T1000 (cell line): Measurements from ENCODE around the gene TYW1.
"Not testable (repeated sequence)": the region's sequence is repeated elsewhere in the genome, so short reads cannot be mapped to it uniquely, and the experiment has no call there.

Source experiments
- DNase-seq: peaks from one replicate; lab custom pipeline; 2025; ENCODE audit warnings: mixed read lengths; lab: John Stamatoyannopoulos, UW

TYW1 gene

GRCh38 chr7:67046819-67047218 is 50.2 kb downstream of the TYW1 start:
- not testable (repeated sequence) for DNase-seq

- not testable (repeated sequence) for DNase-seq
These were observed 53.3 kb downstream of the TYW1 start for GRCh38 chr7:67049908-67050307.

- DNase-seq, result not testable (repeated sequence)
These were observed 55.5 kb downstream of the TYW1 start for GRCh38 chr7:67052161-67052560.

GRCh38 chr7:67056683-67057082 is 60.0 kb downstream of the TYW1 start:
- no peak for DNase-seq

- DNase-seq, result not testable (repeated sequence)
These were observed 64.7 kb downstream of the TYW1 start for GRCh38 chr7:67061321-67061720.

GRCh38 chr7:67062802-67063201 is 66.2 kb downstream of the TYW1 start:
- not testable (repeated sequence) for DNase-seq

GRCh38 chr7:67066950-67067622 is 70.5 kb downstream of the TYW1 start:
- DNase-seq, result not testable (repeated sequence)

- DNase-seq, result not testable (repeated sequence)
These were observed 79.5 kb downstream of the TYW1 start for GRCh38 chr7:67076120-67076519.

- DNase-seq, result not testable (repeated sequence)
These were observed 86.2 kb downstream of the TYW1 start for GRCh38 chr7:67082880-67083279.

GRCh38 chr7:67089261-67089660 is 92.6 kb downstream of the TYW1 start:
- not testable (repeated sequence) for DNase-seq

- DNase-seq, result not testable (repeated sequence)
These were observed 94.4 kb downstream of the TYW1 start for GRCh38 chr7:67091053-67091452.

- DNase-seq, result not testable (repeated sequence)
These were observed 101.4 kb downstream of the TYW1 start for GRCh38 chr7:67098031-67098430.

- not testable (repeated sequence) for DNase-seq
These were observed 102.8 kb downstream of the TYW1 start for GRCh38 chr7:67099406-67099805.

GRCh38 chr7:67100038-67100437 is 103.4 kb downstream of the TYW1 start:
- not testable (repeated sequence) for DNase-seq

GRCh38 chr7:67100956-67101361 is 104.3 kb downstream of the TYW1 start:
- DNase-seq, result no peak

- DNase-seq, result not testable (repeated sequence)
These were observed 108.3 kb downstream of the TYW1 start for GRCh38 chr7:67104937-67105336.

GRCh38 chr7:67105377-67105776 is 108.7 kb downstream of the TYW1 start:
- DNase-seq, result no peak

GRCh38 chr7:67106255-67106654 is 109.6 kb downstream of the TYW1 start:
- not testable (repeated sequence) for DNase-seq

GRCh38 chr7:67111342-67111741 is 114.7 kb downstream of the TYW1 start:
- DNase-seq, result not testable (repeated sequence)

GRCh38 chr7:67114483-67115246 is 118.0 kb downstream of the TYW1 start:
- DNase-seq, result not testable (repeated sequence)

GRCh38 chr7:67120491-67120890 is 123.9 kb downstream of the TYW1 start:
- not testable (repeated sequence) for DNase-seq

- not testable (repeated sequence) for DNase-seq
These were observed 131.6 kb downstream of the TYW1 start for GRCh38 chr7:67128257-67128656.

GRCh38 chr7:67130766-67131165 is 134.1 kb downstream of the TYW1 start:
- DNase-seq, result not testable (repeated sequence)
